Osteoblast (primary cell): ENCODE measurements around the gene DENND1B. TPM values are rescaled to one million over a fixed set of nuclear protein-coding genes. Genes with fewer than 3 reads are reported as not detected.

ENCODE experiments used
- DNase-seq: peaks from one replicate; pipeline ENCODE4 v3.0.0; 2011; ENCODE audit warnings: low spot score, mixed read lengths; ENCODE audit not compliant: insufficient read length; ENCODE audit errors: missing footprints
- H2AFZ ChIP-seq: 2 replicates; pipeline ENCODE4 v1.6.0; 2011; ENCODE audit warnings: mild to moderate bottlenecking, low read length
- H3K27ac ChIP-seq: 2 replicates; pipeline ENCODE4 v1.5.1; 2011; ENCODE audit warnings: mild to moderate bottlenecking, low read depth, low read length, moderate library complexity
- H3K27me3 ChIP-seq: 2 replicates; pipeline ENCODE4 v1.6.0; 2012; ENCODE audit warnings: mild to moderate bottlenecking, control low read depth, inconsistent platforms, low read length, moderate library complexity; ENCODE audit not compliant: insufficient read depth
- H3K36me3 ChIP-seq: 2 replicates; pipeline ENCODE4 v1.5.1; 2011; ENCODE audit warnings: mild to moderate bottlenecking, low read length, control low read depth, moderate library complexity; ENCODE audit not compliant: insufficient read depth
- H3K4me1 ChIP-seq: 2 replicates; pipeline ENCODE4 v1.5.1; 2011; ENCODE audit warnings: mild to moderate bottlenecking, low read length, control low read depth, moderate library complexity; ENCODE audit not compliant: insufficient read depth
- H3K4me2 ChIP-seq: 2 replicates; pipeline ENCODE4 v1.6.0; 2011; ENCODE audit warnings: mild to moderate bottlenecking, low read length; ENCODE audit not compliant: insufficient read depth
- H3K4me3 ChIP-seq: fragments of 200-600 bp; sonication (generic); 3 replicates; pipeline ENCODE4 v1.5.1; 2012; ENCODE audit warnings: mild to moderate bottlenecking, low read length, inconsistent platforms; ENCODE audit not compliant: insufficient read depth
- H3K79me2 ChIP-seq: 2 replicates; pipeline ENCODE4 v1.6.0; 2012; ENCODE audit warnings: mild to moderate bottlenecking, low read length, control low read depth, inconsistent platforms; ENCODE audit not compliant: insufficient read depth
- H3K9me3 ChIP-seq: 2 replicates; pipeline ENCODE4 v1.5.1; 2011; ENCODE audit warnings: low read depth, low read length, control low read depth
- H4K20me1 ChIP-seq: 2 replicates; pipeline ENCODE4 v1.6.0; 2012; ENCODE audit warnings: mild to moderate bottlenecking, low read length, control low read depth; ENCODE audit not compliant: insufficient read depth
- total RNA-seq: library from RNA; depleted of rRNA; stranded (reverse); fragments of >200 nt; gene quantifications from 2 replicates; pipeline ENCODE4 v1.2.3, GENCODE V29; 2012
- TF ChIP-seq, protein P1 (sequence below): IDR thresholded peaks from 2 replicates; pipeline ENCODE4 v1.5.1; 2011; ENCODE audit warnings: mild to moderate bottlenecking, low read depth, low read length, moderate library complexity; ENCODE audit errors: extremely low read depth

DENND1B gene
- total RNA-seq, 1 donor: 22.4 TPM

DNA sequence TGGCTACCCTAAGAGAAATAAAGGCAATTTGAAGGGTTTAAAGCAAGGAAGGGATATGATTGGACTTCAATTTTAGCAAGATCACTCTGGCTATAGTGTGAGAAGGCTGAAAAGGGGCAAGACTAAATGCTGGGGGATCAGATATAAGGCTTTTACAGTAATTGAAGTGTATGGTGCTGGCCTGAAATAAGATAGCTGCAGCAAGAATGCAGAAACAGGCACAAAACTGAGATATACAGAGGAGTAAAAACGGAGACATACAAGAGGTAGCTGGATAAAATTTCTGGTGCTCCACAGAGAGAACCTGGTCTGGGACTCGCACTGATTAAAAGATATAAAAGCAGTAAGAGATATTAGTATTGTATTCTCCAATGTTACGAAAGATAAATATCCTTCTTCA lies 92.0 kb downstream of the DENND1B start:
- H3K9me3 ChIP-seq: no peaks in the 10 kb centered on the region
- no peak overlapping the region for H3K4me3 ChIP-seq
- no peaks in the 10 kb centered on the region for H3K4me1 ChIP-seq
- no peak overlapping the region for H2AFZ ChIP-seq
- H3K27me3 ChIP-seq: no peaks in the 10 kb centered on the region
- no peak overlapping the region for H3K27ac ChIP-seq
- DNase-seq: no peak
- H3K36me3 ChIP-seq: no peaks in the 10 kb centered on the region
- TF ChIP-seq, protein P1, sequence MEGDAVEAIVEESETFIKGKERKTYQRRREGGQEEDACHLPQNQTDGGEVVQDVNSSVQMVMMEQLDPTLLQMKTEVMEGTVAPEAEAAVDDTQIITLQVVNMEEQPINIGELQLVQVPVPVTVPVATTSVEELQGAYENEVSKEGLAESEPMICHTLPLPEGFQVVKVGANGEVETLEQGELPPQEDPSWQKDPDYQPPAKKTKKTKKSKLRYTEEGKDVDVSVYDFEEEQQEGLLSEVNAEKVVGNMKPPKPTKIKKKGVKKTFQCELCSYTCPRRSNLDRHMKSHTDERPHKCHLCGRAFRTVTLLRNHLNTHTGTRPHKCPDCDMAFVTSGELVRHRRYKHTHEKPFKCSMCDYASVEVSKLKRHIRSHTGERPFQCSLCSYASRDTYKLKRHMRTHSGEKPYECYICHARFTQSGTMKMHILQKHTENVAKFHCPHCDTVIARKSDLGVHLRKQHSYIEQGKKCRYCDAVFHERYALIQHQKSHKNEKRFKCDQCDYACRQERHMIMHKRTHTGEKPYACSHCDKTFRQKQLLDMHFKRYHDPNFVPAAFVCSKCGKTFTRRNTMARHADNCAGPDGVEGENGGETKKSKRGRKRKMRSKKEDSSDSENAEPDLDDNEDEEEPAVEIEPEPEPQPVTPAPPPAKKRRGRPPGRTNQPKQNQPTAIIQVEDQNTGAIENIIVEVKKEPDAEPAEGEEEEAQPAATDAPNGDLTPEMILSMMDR: no peak
- no peak overlapping the region for H3K4me2 ChIP-seq
- H4K20me1 ChIP-seq: no peaks in the 10 kb centered on the region
- no peaks in the 10 kb centered on the region for H3K79me2 ChIP-seq

DNA sequence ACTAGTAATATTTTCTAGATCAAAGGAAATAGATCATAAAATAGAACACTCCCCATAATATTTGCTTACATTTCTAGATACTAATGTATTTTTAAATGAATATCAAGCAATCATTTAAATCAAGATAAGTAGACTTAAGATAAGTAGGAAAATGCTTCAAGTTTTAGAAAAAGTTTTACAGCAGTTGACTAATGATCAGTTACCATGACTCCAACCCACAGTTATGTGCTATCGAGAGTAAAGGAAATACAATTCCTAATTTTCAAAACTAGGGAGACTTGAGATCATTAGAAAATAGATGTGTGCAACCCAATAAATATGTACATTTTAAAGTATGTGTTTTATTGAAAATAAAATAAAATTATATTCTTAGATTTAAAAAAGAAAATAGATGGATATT lies 95.0 kb downstream of the DENND1B start:
- H3K4me2 ChIP-seq: no peak overlapping the region
- H3K27ac ChIP-seq: no peak overlapping the region
- no peaks in the 10 kb centered on the region for H3K9me3 ChIP-seq
- H3K4me1 ChIP-seq: no peaks in the 10 kb centered on the region
- H3K79me2 ChIP-seq: no peaks in the 10 kb centered on the region
- no peaks in the 10 kb centered on the region for H3K36me3 ChIP-seq
- DNase-seq: no peak
- H4K20me1 ChIP-seq: no peaks in the 10 kb centered on the region
- H3K4me3 ChIP-seq: no peak overlapping the region
- H3K27me3 ChIP-seq: no peaks in the 10 kb centered on the region
- TF ChIP-seq, protein P1: no peak
- no peak overlapping the region for H2AFZ ChIP-seq

DNA sequence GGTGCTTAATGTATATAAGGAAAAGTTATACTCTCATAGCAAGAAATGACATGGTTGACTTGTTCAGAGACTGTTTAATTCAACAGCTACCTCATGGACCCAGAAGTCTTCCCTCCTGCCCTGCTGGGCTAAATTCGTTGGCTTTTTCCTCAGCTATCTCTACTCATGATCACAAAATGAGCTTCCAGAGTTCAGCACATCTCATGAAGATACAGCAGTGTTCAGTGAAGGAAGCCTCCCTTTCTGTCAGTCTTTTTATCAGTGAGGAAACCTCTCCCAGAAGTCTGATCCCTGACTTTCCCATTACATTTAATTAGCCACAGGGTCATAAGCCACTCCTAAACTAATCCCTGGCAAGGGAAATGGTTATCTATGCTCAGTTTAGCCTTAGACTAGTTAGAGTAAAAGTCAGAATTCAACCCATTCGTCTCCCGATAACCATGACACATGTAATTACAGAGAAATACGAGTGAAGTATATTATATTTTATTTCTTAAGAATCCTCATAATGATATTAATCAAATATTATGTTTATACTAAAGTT lies 97.5 kb downstream of the DENND1B start:
- no peaks in the 10 kb centered on the region for H3K9me3 ChIP-seq
- no peak overlapping the region for H3K27ac ChIP-seq
- TF ChIP-seq, protein P1: no peak
- no peak overlapping the region for H3K4me3 ChIP-seq
- no peaks in the 10 kb centered on the region for H3K36me3 ChIP-seq
- no peaks in the 10 kb centered on the region for H3K79me2 ChIP-seq
- no peaks in the 10 kb centered on the region for H3K27me3 ChIP-seq
- H4K20me1 ChIP-seq: no peaks in the 10 kb centered on the region
- H3K4me2 ChIP-seq: no peak overlapping the region
- peak; percentile 23 for DNase-seq
- no peaks in the 10 kb centered on the region for H3K4me1 ChIP-seq
- H2AFZ ChIP-seq: no peak overlapping the region

DNA sequence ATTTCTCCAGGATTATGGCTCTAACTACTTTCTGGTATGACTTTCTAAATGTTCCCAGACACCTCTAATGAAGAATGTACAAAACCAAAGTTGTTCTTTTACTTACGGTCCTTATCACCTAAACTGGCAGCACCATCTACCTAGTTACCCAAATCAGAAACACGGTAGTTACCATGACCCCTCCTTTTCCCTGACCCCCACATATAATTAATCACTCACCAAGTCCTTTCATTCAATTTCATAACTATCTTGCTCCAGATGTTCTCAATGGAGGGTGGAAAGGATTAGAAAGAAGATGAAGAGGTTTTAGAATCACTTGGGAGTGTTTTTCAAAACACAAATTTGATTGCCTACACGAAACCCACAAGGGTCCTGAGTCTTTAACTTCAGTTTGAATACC lies 98.0 kb downstream of the DENND1B start:
- Histone ChIP-seq H3K9me3 (no peaks in the 10 kb centered on the region), H3K4me1 (no peaks in the 10 kb centered on the region), H2AFZ (no peak overlapping the region), H3K4me2 (no peak overlapping the region), H3K27ac (no peak overlapping the region), H3K4me3 (no peak overlapping the region), H4K20me1 (no peaks in the 10 kb centered on the region), H3K27me3 (no peaks in the 10 kb centered on the region), H3K79me2 (no peaks in the 10 kb centered on the region), H3K36me3 (no peaks in the 10 kb centered on the region)
- DNase-seq: no peak
- TF ChIP-seq, protein P1: no peak
